MM.1S (cell line): ENCODE results near the gene FUCA1.

ENCODE experiments used
- EZH2 ChIP-seq: fragments of 300-600 bp; sonication (generic); optimal IDR thresholded peaks from 2 replicates; pipeline ENCODE3; 2017; ENCODE audit warnings: low read depth, mild to moderate bottlenecking, antibody characterized with exemption, low read length, mixed read lengths
- EZH2phosphoT487 ChIP-seq: fragments of 300-600 bp; sonication (generic); IDR thresholded peaks from 2 replicates; pipeline ENCODE4 v1.6.1; 2018; ENCODE audit warnings: antibody characterized with exemption, low read length
- TF ChIP-seq, protein P1 (sequence below): fragments of 300-600 bp; sonication (generic); IDR thresholded peaks from 2 replicates; pipeline ENCODE4 v1.5.1; 2016; ENCODE audit warnings: antibody characterized with exemption, low read length, mixed read lengths

DNA sequence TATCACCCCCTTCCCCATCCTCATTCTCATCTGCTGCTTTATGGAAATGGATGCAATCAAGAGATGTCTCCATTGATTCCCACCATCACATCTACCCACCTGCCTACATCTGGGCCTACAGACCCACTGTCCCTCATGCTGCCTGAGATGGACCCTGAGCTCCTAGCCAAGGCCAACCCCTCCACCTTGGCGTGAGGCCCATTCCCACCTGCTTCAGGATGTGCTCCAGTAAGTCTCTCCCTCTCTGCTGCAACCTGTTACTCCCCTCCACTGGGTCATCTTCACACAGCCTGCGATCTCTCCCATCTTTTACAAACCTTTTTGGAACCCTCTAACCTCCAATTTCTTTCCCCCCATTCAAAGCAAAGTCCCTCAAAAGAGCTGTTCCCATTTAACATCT, 63.1 kb downstream of the FUCA1 start:
- TF ChIP-seq EZH2phosphoT487: no peak
- no peak for TF ChIP-seq EZH2
- TF ChIP-seq, protein P1, sequence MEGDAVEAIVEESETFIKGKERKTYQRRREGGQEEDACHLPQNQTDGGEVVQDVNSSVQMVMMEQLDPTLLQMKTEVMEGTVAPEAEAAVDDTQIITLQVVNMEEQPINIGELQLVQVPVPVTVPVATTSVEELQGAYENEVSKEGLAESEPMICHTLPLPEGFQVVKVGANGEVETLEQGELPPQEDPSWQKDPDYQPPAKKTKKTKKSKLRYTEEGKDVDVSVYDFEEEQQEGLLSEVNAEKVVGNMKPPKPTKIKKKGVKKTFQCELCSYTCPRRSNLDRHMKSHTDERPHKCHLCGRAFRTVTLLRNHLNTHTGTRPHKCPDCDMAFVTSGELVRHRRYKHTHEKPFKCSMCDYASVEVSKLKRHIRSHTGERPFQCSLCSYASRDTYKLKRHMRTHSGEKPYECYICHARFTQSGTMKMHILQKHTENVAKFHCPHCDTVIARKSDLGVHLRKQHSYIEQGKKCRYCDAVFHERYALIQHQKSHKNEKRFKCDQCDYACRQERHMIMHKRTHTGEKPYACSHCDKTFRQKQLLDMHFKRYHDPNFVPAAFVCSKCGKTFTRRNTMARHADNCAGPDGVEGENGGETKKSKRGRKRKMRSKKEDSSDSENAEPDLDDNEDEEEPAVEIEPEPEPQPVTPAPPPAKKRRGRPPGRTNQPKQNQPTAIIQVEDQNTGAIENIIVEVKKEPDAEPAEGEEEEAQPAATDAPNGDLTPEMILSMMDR: no peak
